K562 treated with DMSO at 1 percent for 12 hours (cell line): ENCODE data around the gene TNFSF4. TPM values are rescaled to one million over a fixed set of nuclear protein-coding genes. Genes with fewer than 3 reads are reported as not detected.

Experiments
- total RNA-seq: library from RNA; unstranded; fragments of 300-600 nt; gene quantifications from 2 replicates; pipeline ENCODE4 v1.2.3, GENCODE V29; 2022; ENCODE audit not compliant: insufficient read depth

Gene TNFSF4
- 0.82 and 1.9 TPM in 2 replicates for total RNA-seq

GRCh38 chr1:173206816-173207568, at the start of gene TNFSF4:
Gene TNFSF4 (minus strand): TSS chr1:173207331. CDS start chr1:173207176, 155 bp downstream.

Other genes starting within 250 kb of the TNFSF4 start
- gene TNFSF18, start 156.4 kb downstream of the TNFSF4 start, total RNA-seq = not detected in 2 replicates